HL-60/S4 (cell line): Measurements from ENCODE around the gene TBCD.

Experiments
- in situ Hi-C: fragments of 300-500 bp; cut with MboI; formaldehyde crosslinking; loops from 2 replicates; pipeline ENCODE4 v1.14.3; 2022; ENCODE audit warnings: low sequenced_read_pairs

The TBCD gene

DNA sequence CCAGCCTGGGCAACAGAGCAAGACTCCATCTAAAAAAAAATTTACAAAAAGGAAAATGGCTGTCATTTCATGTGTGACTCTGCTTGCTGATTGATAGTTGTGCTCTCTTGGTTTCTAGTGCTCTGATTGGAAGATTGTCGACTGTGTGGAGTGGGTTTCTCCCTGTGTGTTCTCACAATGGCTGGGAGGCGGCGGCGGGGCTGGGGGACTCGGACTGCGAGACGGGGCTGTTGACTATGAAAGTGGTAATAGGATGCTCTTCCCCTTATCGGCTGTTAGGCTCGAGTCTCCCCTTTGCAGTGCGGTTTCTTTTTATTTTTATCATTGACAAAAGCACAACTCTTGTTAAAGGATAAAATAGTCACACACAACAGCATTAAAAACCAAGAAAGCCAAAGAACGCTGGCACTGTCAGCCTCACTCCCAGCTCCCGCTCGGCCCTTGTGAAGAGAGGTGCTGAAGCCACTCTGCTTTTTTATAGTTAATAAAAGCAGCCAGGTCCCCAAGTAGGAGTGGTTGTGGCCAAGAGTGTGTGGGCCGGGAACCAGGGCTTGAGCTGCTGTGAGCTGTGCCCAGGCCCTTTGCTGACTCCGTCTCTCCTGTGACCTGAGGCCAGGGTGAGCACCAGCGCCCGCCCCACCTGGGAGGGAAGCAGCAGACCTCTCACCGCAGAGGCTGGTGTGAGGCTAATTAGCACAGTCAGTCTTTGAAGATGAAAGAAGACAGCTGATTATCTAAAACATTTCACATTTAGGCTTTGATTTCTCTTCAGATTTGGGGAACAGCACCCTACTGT lies 36.5 kb downstream of the TBCD start:
- in situ Hi-C loops, result loop anchor here (10.0 kb wide), 1 partner anchor 126 kb away; no protein-coding TSS in a partner anchor

- in situ Hi-C loops, result loop anchor here (10.0 kb wide), 1 partner anchor 126 kb away; no protein-coding TSS in a partner anchor
These were observed 37.3 kb downstream of the TBCD start for GRCh38 chr17:82789051-82789592.

- in situ Hi-C loops, result loop anchor here (10.0 kb wide), 1 partner anchor 125 kb away; no protein-coding TSS in a partner anchor
These were observed 37.9 kb downstream of the TBCD start for GRCh38 chr17:82789806-82790205.

GRCh38 chr17:82790391-82790790 lies 38.5 kb downstream of the TBCD start:
- in situ Hi-C loops, result no loop called here

DNA sequence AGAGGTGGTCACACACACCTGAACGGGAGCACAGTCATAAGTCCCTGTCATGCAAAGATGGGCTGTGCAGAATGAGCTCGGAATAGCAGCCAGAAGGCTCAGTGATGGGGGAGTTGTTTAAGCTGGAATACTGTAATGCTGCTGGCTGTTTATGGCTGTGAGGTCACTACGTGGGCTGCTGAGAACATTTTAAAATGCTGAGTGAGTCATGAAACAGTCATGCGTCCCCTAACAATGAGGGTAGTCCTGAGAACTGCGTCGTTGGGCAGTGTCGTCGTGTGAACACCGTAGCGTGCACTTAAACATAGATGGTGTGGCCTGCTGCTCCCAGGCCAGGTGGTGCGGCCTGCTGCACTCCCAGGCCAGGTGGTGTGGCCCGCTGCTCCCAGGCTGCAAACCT lies 39.7 kb downstream of the TBCD start:
- in situ Hi-C loops, result no loop called here

DNA sequence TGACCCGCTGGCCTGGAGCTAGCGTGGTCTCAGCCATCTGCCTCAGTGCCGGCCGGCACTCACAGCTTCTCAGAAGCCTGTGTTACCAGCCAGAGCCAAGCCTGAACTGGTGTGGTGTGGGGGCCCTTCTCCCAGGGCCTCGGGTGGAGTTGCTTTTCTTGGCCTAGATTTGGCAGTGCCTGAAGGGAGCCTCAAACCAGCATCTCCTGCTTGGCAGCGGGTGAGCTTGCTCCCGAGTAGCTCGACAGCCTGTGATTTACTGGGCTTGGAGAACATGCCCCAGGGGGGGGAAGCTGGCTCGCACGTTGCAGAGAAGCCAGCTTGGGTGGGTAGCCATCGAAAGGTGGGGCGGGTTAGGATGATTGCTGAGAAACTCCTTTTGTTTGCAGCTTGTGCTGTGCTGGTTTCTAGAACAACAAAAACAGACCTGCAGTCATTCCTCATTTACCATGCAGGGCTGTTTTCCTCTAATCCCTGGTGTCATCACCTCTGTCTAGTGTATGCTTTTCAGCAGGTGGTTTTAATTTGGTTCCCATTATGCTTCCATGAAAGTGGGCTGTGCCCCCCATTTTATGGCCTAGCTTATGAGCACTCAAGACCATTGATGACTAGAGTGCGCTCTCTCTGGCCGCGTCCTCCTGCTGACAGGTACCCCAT lies 42.2 kb downstream of the TBCD start:
- in situ Hi-C loops, result no loop called here

DNA sequence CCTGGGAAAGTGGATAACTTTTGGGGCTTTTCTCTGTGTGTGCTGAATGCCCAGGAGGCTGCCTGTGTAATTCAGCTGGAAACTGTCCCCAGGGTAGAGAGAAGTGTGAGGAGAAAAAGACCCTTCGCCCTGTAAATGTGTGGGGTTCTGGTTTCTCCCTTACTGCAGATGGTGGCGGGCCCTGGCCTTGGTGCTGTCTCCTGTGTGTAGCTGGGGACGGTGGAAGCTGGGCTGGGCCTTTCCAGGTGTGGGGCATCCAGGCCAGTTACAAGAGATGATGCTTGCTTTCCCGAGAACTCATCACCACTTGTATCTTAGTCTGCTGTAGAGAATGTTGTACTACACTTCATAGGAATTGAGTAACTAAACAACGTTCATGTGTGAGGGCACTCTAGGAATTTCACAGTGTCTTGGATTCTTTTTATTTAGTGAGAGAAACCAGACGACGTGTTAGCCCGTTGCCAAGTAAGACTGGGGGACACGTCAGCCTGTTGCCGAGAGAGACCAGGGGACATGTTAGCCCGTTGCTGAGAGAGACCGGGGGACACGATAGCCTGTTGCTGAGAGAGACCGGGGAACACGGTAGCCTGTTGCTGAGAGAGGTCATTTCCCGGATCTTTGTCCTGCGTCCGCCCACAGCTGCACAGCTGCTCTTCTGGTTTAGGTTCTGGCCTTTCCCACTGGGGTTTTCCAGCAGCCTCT lies 43.1 kb downstream of the TBCD start:
- in situ Hi-C loops, result no loop called here

DNA sequence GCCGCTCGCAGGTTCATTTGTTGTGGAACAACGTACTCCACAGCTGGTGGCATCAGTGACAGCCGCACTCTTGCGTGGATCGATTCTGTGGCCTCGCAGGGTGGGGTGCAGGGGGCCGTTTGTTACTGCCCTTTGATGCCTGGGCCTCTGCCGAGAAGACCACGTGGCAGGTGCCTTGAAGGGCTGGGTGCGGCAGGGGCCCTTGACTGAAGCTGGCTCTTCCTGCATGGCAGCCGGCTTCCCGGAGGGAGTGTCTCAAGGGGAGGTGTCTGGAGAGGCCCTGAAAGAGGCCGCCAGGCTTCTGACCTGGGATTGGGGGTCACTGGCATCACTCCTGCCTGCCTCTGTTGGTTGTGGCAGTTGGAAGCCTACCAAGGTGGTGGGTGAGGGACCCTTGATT lies 43.8 kb downstream of the TBCD start:
- in situ Hi-C loops, result no loop called here

GRCh38 chr17:82797061-82797460 lies 45.2 kb downstream of the TBCD start:
- in situ Hi-C loops, result no loop called here

- in situ Hi-C loops, result no loop called here
These were observed 46.9 kb downstream of the TBCD start for GRCh38 chr17:82798752-82799151.

GRCh38 chr17:82799591-82799990 lies 47.7 kb downstream of the TBCD start:
- in situ Hi-C loops, result no loop called here

- in situ Hi-C loops, result no loop called here
These were observed 49.0 kb downstream of the TBCD start for GRCh38 chr17:82800885-82801284.

DNA sequence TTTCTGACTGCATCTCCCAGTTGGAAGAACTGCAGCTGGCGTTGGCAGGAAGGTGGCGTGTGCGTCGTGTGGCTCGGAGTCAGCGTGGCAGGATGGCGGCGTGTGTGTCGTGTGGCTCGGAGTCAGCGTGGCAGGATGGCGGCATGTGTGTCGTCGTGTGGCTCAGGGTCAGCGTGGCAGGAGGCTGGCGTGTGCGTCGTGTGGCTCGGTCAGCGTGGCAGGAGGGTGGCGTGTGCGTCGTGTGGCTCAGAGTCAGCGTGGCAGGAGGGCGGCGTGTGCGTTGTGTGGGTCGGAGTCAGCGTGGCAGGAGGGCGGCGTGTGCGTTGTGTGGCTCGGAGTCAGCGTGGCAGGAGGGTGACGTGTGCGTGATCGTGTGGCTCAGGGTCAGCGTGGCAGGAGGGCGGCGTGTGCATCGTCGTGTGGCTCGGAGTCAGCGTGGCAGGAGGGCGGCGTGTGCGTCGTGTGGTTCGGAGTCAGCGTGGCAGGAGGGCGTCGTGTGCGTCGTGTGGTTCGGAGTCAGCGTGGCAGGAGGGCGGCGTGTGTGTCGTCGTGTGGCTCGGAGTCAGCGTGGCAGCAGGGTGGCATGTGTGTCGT lies 49.6 kb downstream of the TBCD start:
- in situ Hi-C loops, result no loop called here

GRCh38 chr17:82802075-82802780 lies 50.4 kb downstream of the TBCD start:
- in situ Hi-C loops, result no loop called here

DNA sequence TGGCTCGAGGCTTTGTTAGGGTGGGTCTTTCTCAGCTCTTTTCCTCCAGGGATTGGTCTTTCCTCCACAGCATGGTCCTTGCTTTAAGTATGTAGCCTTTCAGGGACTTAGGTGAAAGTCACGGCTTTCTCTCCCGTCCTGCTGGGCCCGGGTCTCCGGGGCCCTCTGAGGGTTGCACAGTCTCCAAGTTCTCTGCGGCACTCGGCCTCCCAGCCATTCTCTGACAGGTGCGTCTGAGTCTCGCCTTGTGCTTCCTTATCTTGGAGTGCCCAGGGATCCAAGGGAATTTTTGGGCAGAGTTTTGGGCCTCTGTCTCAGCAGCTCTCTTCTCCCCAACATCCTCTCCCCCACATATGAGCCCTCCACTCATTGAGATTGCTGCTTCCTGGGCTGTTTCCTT lies 51.3 kb downstream of the TBCD start:
- in situ Hi-C loops, result no loop called here

- in situ Hi-C loops, result no loop called here
These were observed 51.7 kb downstream of the TBCD start for GRCh38 chr17:82803606-82804005.

GRCh38 chr17:82804442-82805191 lies 52.8 kb downstream of the TBCD start:
- in situ Hi-C loops, result no loop called here

GRCh38 chr17:82805254-82805653 lies 53.4 kb downstream of the TBCD start:
- in situ Hi-C loops, result no loop called here

DNA sequence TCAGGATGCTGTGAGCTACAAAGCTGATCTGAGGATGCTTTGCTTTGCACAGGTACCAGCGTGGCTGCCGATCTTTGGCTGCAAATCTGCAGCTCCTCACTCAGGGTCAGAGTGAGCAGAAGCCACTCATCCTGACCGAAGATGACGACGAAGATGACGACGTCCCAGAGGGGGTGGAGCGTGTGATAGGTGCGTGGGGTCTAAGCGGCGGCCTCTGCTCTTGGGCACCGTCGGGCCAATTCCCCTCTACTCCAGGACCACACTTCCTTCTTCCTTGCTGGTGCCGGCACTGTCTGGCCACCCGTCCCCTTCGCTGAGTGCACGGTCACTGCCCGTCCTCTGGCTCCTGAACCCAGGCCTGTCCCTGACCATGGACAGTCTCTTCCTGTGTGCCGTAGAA lies 54.0 kb downstream of the TBCD start:
- in situ Hi-C loops, result no loop called here

- in situ Hi-C loops, result no loop called here
These were observed 54.8 kb downstream of the TBCD start for GRCh38 chr17:82806645-82807044.
